ENCODE results near the gene DIPK1B. TPM values are rescaled to one million over a fixed set of nuclear protein-coding genes. Genes with fewer than 3 reads are reported as not detected.
"Not testable (repeated sequence)": the region's sequence is repeated elsewhere in the genome, so short reads cannot be mapped to it uniquely, and the experiment has no call there.

DIPK1B gene
- total RNA-seq, 4 donors from 2014 or later, result 7.1 to 13.5 (median 9.5) TPM

- H3K4me3 ChIP-seq (ENCODE audit: low read depth, poor library complexity, severe bottlenecking), result no peak overlapping the region
- intact Hi-C loops (cut with DNase I; ENCODE audit: low total_unique reads), result no loop called here
- TF ChIP-seq POLR2A (IDR thresholded peaks at IDR 0.05) (no peak), CTCF (IDR thresholded peaks at IDR 0.05) (no peak)
- 79 to 84% methylated on average over 7 of the region's 7 CpGs for WGBS, 2 donors
- DNase-seq (ENCODE audit: low spot score in 2 of 2), result no peak
Observed at GRCh38 chr9:136710543-136710942, 1.8 kb upstream of the DIPK1B start.

- 21 to 23% methylated on average over 4 of the region's 4 CpGs for WGBS, 2 donors
- intact Hi-C loops (cut with DNase I; ENCODE audit: low total_unique reads); DNase-seq (ENCODE audit: low spot score in 2 of 2); H3K4me3 ChIP-seq (ENCODE audit: low read depth, poor library complexity, severe bottlenecking): not testable (repeated sequence)
Observed at GRCh38 chr9:136711219-136711648, 1.1 kb upstream of the DIPK1B start.

- no peak overlapping the region for H3K4me3 ChIP-seq (ENCODE audit: low read depth, poor library complexity, severe bottlenecking)
- 10 to 21% methylated on average over 30 to 55 of the region's 56 CpGs for WGBS, 2 donors
- DNase-seq (ENCODE audit: low spot score in 2 of 2), result no peak
- intact Hi-C loops (cut with DNase I; ENCODE audit: low total_unique reads), result no loop called here
- TF ChIP-seq CTCF (IDR thresholded peaks at IDR 0.05) (no peak), POLR2A (IDR thresholded peaks at IDR 0.05) (no peak)
Observed at GRCh38 chr9:136712690-136713544, 545 bp downstream of the DIPK1B start.

GRCh38 chr9:136713550-136713949 is 1.2 kb downstream of the DIPK1B start:
- no peak for TF ChIP-seq POLR2A (IDR thresholded peaks at IDR 0.05)
- TF ChIP-seq CTCF (IDR thresholded peaks at IDR 0.05), result no peak
- 47 to 58% methylated on average over 7 to 8 of the region's 8 CpGs for WGBS, 2 donors
- no peak for DNase-seq (ENCODE audit: low spot score in 2 of 2)
- H3K4me3 ChIP-seq (ENCODE audit: low read depth, poor library complexity, severe bottlenecking), result no peak overlapping the region
- intact Hi-C loops (cut with DNase I; ENCODE audit: low total_unique reads), result no loop called here

GRCh38 chr9:136714096-136714892 is 1.9 kb downstream of the DIPK1B start:
- DNase-seq (ENCODE audit: low spot score in 2 of 2), result no peak
- WGBS, 2 donors, result 56 to 58% methylated on average over 17 of the region's 17 CpGs
- H3K4me3 ChIP-seq (ENCODE audit: low read depth, poor library complexity, severe bottlenecking), result no peak overlapping the region
- intact Hi-C loops (cut with DNase I; ENCODE audit: low total_unique reads), result no loop called here
- TF ChIP-seq CTCF (IDR thresholded peaks at IDR 0.05) (no peak), POLR2A (IDR thresholded peaks at IDR 0.05) (no peak)

- DNase-seq (ENCODE audit: low spot score in 2 of 2), result no peak
- WGBS, 2 donors, result 59 to 83% methylated on average over 3 to 6 of the region's 8 CpGs
- TF ChIP-seq POLR2A (IDR thresholded peaks at IDR 0.05) (no peak), CTCF (IDR thresholded peaks at IDR 0.05) (no peak)
- no peak overlapping the region for H3K4me3 ChIP-seq (ENCODE audit: low read depth, poor library complexity, severe bottlenecking)
- intact Hi-C loops (cut with DNase I; ENCODE audit: low total_unique reads), result no loop called here
Observed at GRCh38 chr9:136714893-136715274, 2.5 kb downstream of the DIPK1B start.
